Measurements from ENCODE around the gene LIX1L. TPM values are rescaled to one million over a fixed set of nuclear protein-coding genes. Genes with fewer than 3 reads are reported as not detected.

The LIX1L gene
- total RNA-seq, 1 donor from 2014 or later, result 39.4 TPM

- DNase-seq (ENCODE audit: low spot score), result no peak
- Mint-ChIP-seq H3K36me3 (ENCODE audit: low read depth) (peaks cover 17% of the 10 kb centered on the region), H3K4me1 (ENCODE audit: low read depth) (peaks cover 56% of the 10 kb centered on the region)
Observed at GRCh38 chr1:145956781-145957442, 905 bp downstream of the LIX1L start.

GRCh38 chr1:145956361-145956760 is 1.5 kb downstream of the LIX1L start:
- Mint-ChIP-seq H3K9me3 (no peaks in the 10 kb centered on the region), H3K27me3 (ENCODE audit: low read depth) (no peaks in the 10 kb centered on the region), H3K27ac (no peak overlapping the region), H3K36me3 (ENCODE audit: low read depth) (peaks cover 22% of the 10 kb centered on the region), H3K4me1 (ENCODE audit: low read depth) (peaks cover 56% of the 10 kb centered on the region), H3K4me3 (ENCODE audit: low read depth) (peak overlapping the region; percentile 98)
- DNase-seq (ENCODE audit: low spot score), result no peak
- intact Hi-C loops (cut with micrococcal nuclease), result no loop called here

More at GRCh38 chr1:145956781-145957442, 905 bp downstream of the LIX1L start:
- Mint-ChIP-seq H3K9me3 (no peaks in the 10 kb centered on the region), H3K27me3 (ENCODE audit: low read depth) (no peaks in the 10 kb centered on the region), H3K27ac (peak overlapping the region; percentile 91), H3K4me3 (ENCODE audit: low read depth) (peak overlapping the region; percentile 98)
- intact Hi-C loops (cut with micrococcal nuclease), result loop anchor here (1.0 kb wide), 1 partner anchor 30 kb away; the partner anchor contains the start of gene RBM8A

- H3K4me3 Mint-ChIP-seq (ENCODE audit: low read depth), result peak overlapping the region; percentile 32
- DNase-seq (ENCODE audit: low spot score), result no peak
- H3K4me1 Mint-ChIP-seq (ENCODE audit: low read depth), result peaks cover 59% of the 10 kb centered on the region
- H3K27ac Mint-ChIP-seq, result no peak overlapping the region
- no peaks in the 10 kb centered on the region for H3K27me3 Mint-ChIP-seq (ENCODE audit: low read depth)
- H3K9me3 Mint-ChIP-seq, result no peaks in the 10 kb centered on the region
- peaks cover 29% of the 10 kb centered on the region for H3K36me3 Mint-ChIP-seq (ENCODE audit: low read depth)
- intact Hi-C loops (cut with micrococcal nuclease), result no loop called here
Observed at GRCh38 chr1:145955436-145955835, 2.4 kb downstream of the LIX1L start.

- Mint-ChIP-seq H3K27me3 (ENCODE audit: low read depth) (no peaks in the 10 kb centered on the region), H3K27ac (no peak overlapping the region), H3K36me3 (ENCODE audit: low read depth) (peaks cover 32% of the 10 kb centered on the region), H3K4me3 (ENCODE audit: low read depth) (no peak overlapping the region), H3K9me3 (no peaks in the 10 kb centered on the region), H3K4me1 (ENCODE audit: low read depth) (peaks cover 59% of the 10 kb centered on the region)
- intact Hi-C loops (cut with micrococcal nuclease), result no loop called here
- no peak for DNase-seq (ENCODE audit: low spot score)
Observed at GRCh38 chr1:145953861-145954260, 4.0 kb downstream of the LIX1L start.

GRCh38 chr1:145952903-145953302 is 4.9 kb downstream of the LIX1L start:
- H3K9me3 Mint-ChIP-seq, result no peaks in the 10 kb centered on the region
- H3K36me3 Mint-ChIP-seq (ENCODE audit: low read depth), result peaks cover 32% of the 10 kb centered on the region
- intact Hi-C loops (cut with micrococcal nuclease), result no loop called here
- no peak overlapping the region for H3K27ac Mint-ChIP-seq
- H3K27me3 Mint-ChIP-seq (ENCODE audit: low read depth), result no peaks in the 10 kb centered on the region
- H3K4me1 Mint-ChIP-seq (ENCODE audit: low read depth), result peaks cover 50% of the 10 kb centered on the region
- H3K4me3 Mint-ChIP-seq (ENCODE audit: low read depth), result no peak overlapping the region
- no peak for DNase-seq (ENCODE audit: low spot score)

- H3K27me3 Mint-ChIP-seq (ENCODE audit: low read depth), result no peaks in the 10 kb centered on the region
- intact Hi-C loops (cut with micrococcal nuclease), result no loop called here
- H3K4me3 Mint-ChIP-seq (ENCODE audit: low read depth), result no peak overlapping the region
- peaks cover 39% of the 10 kb centered on the region for H3K36me3 Mint-ChIP-seq (ENCODE audit: low read depth)
- H3K9me3 Mint-ChIP-seq, result no peaks in the 10 kb centered on the region
- H3K4me1 Mint-ChIP-seq (ENCODE audit: low read depth), result peaks cover 46% of the 10 kb centered on the region
- no peak overlapping the region for H3K27ac Mint-ChIP-seq
- DNase-seq (ENCODE audit: low spot score), result no peak
Observed at GRCh38 chr1:145951526-145951925, 6.3 kb downstream of the LIX1L start.

GRCh38 chr1:145949219-145949618 is 8.6 kb downstream of the LIX1L start:
- Mint-ChIP-seq H3K9me3 (no peaks in the 10 kb centered on the region), H3K27me3 (ENCODE audit: low read depth) (no peaks in the 10 kb centered on the region), H3K27ac (no peak overlapping the region), H3K4me3 (ENCODE audit: low read depth) (no peak overlapping the region), H3K36me3 (ENCODE audit: low read depth) (peaks cover 45% of the 10 kb centered on the region), H3K4me1 (ENCODE audit: low read depth) (peaks cover 26% of the 10 kb centered on the region)
- intact Hi-C loops (cut with micrococcal nuclease), result no loop called here
- DNase-seq (ENCODE audit: low spot score), result no peak

- Mint-ChIP-seq H3K36me3 (ENCODE audit: low read depth) (peaks cover 48% of the 10 kb centered on the region), H3K27ac (no peak overlapping the region), H3K9me3 (no peaks in the 10 kb centered on the region), H3K4me3 (ENCODE audit: low read depth) (no peak overlapping the region), H3K27me3 (ENCODE audit: low read depth) (no peaks in the 10 kb centered on the region), H3K4me1 (ENCODE audit: low read depth) (peaks cover 25% of the 10 kb centered on the region)
- DNase-seq (ENCODE audit: low spot score), result no peak
- intact Hi-C loops (cut with micrococcal nuclease), result no loop called here
Observed at GRCh38 chr1:145947551-145947950, 10.3 kb downstream of the LIX1L start.

GRCh38 chr1:145946477-145946986 is 11.3 kb downstream of the LIX1L start:
- H3K4me1 Mint-ChIP-seq (ENCODE audit: low read depth), result peaks cover 18% of the 10 kb centered on the region
- peaks cover 46% of the 10 kb centered on the region for H3K36me3 Mint-ChIP-seq (ENCODE audit: low read depth)
- H3K27ac Mint-ChIP-seq, result no peak overlapping the region
- no peaks in the 10 kb centered on the region for H3K27me3 Mint-ChIP-seq (ENCODE audit: low read depth)
- no peak for DNase-seq (ENCODE audit: low spot score)
- H3K4me3 Mint-ChIP-seq (ENCODE audit: low read depth), result no peak overlapping the region
- H3K9me3 Mint-ChIP-seq, result no peaks in the 10 kb centered on the region
- intact Hi-C loops (cut with micrococcal nuclease), result no loop called here

- intact Hi-C loops (cut with micrococcal nuclease), result no loop called here
- Mint-ChIP-seq H3K4me3 (ENCODE audit: low read depth) (no peak overlapping the region), H3K4me1 (ENCODE audit: low read depth) (peaks cover 5% of the 10 kb centered on the region), H3K27me3 (ENCODE audit: low read depth) (no peaks in the 10 kb centered on the region), H3K27ac (no peak overlapping the region), H3K9me3 (no peaks in the 10 kb centered on the region), H3K36me3 (ENCODE audit: low read depth) (peaks cover 38% of the 10 kb centered on the region)
- no peak for DNase-seq (ENCODE audit: low spot score)
Observed at GRCh38 chr1:145944532-145944931, 13.3 kb downstream of the LIX1L start.

- H3K4me1 Mint-ChIP-seq (ENCODE audit: low read depth), result peaks cover 2% of the 10 kb centered on the region
- H3K36me3 Mint-ChIP-seq (ENCODE audit: low read depth), result peaks cover 43% of the 10 kb centered on the region
- no peak overlapping the region for H3K27ac Mint-ChIP-seq
- intact Hi-C loops (cut with micrococcal nuclease), result no loop called here
- no peak for DNase-seq (ENCODE audit: low spot score)
- no peak overlapping the region for H3K4me3 Mint-ChIP-seq (ENCODE audit: low read depth)
- H3K27me3 Mint-ChIP-seq (ENCODE audit: low read depth), result no peaks in the 10 kb centered on the region
- H3K9me3 Mint-ChIP-seq, result no peaks in the 10 kb centered on the region
Observed at GRCh38 chr1:145942871-145943270, 14.9 kb downstream of the LIX1L start.

GRCh38 chr1:145942405-145942804 is 15.4 kb downstream of the LIX1L start:
- Mint-ChIP-seq H3K27ac (no peak overlapping the region), H3K4me3 (ENCODE audit: low read depth) (no peak overlapping the region), H3K36me3 (ENCODE audit: low read depth) (peaks cover 46% of the 10 kb centered on the region), H3K9me3 (no peaks in the 10 kb centered on the region), H3K4me1 (ENCODE audit: low read depth) (peaks cover 2% of the 10 kb centered on the region), H3K27me3 (ENCODE audit: low read depth) (no peaks in the 10 kb centered on the region)
- DNase-seq (ENCODE audit: low spot score), result no peak
- intact Hi-C loops (cut with micrococcal nuclease), result no loop called here

- no peak overlapping the region for H3K4me3 Mint-ChIP-seq (ENCODE audit: low read depth)
- no peak for DNase-seq (ENCODE audit: low spot score)
- intact Hi-C loops (cut with micrococcal nuclease), result no loop called here
- H3K4me1 Mint-ChIP-seq (ENCODE audit: low read depth), result peaks cover 10% of the 10 kb centered on the region
- H3K27ac Mint-ChIP-seq, result no peak overlapping the region
- H3K36me3 Mint-ChIP-seq (ENCODE audit: low read depth), result peaks cover 43% of the 10 kb centered on the region
- no peaks in the 10 kb centered on the region for H3K9me3 Mint-ChIP-seq
- H3K27me3 Mint-ChIP-seq (ENCODE audit: low read depth), result no peaks in the 10 kb centered on the region
Observed at GRCh38 chr1:145937436-145937835, 20.4 kb downstream of the LIX1L start.

Measured in activated T-helper 2 cell treated with anti-CD3 and anti-CD28 coated beads, Interferon-gamma antibody, Interleukin-2, Interleukin-4, amounts not matched to agents 10 μg/mL and 5 μg/mL and 100 μg/mL, durations not matched to agents 14 hours and 24 hours and 36 hours (primary cell).